Amniotic stem cell (primary cell): ENCODE measurements around the gene FUT3.
"Not testable (repeated sequence)": the region's sequence is repeated elsewhere in the genome, so short reads cannot be mapped to it uniquely, and the experiment has no call there.

Experiments used
- DNase-seq: peaks from one replicate; lab custom pipeline; 2025; lab: John Stamatoyannopoulos, UW

The FUT3 gene

GRCh38 chr19:5851302-5851701 lies at the start of gene FUT3:
Gene FUT3, minus strand, starts transcription at chr19:5851449.
- DNase-seq: no peak

DNA sequence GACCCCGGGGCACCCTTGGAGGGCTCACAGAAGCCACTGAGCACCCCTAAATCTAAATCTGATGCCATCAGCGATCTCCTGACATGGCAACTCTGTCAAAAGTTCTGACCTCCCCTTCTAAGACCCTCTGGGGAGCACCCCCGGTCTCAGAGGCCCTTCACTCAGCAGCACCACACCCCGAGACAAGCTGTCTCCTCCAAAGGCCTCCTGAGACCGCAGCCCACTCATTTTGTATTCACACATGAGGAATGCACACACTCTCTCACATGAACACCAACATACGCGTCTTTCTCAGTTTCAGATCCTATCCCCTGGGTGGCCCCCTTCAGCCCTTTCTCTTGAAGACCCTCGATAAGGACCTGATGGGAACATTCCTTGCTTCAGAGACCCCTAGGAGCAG lies 49.7 kb upstream of the FUT3 start:
- no peak for DNase-seq

DNA sequence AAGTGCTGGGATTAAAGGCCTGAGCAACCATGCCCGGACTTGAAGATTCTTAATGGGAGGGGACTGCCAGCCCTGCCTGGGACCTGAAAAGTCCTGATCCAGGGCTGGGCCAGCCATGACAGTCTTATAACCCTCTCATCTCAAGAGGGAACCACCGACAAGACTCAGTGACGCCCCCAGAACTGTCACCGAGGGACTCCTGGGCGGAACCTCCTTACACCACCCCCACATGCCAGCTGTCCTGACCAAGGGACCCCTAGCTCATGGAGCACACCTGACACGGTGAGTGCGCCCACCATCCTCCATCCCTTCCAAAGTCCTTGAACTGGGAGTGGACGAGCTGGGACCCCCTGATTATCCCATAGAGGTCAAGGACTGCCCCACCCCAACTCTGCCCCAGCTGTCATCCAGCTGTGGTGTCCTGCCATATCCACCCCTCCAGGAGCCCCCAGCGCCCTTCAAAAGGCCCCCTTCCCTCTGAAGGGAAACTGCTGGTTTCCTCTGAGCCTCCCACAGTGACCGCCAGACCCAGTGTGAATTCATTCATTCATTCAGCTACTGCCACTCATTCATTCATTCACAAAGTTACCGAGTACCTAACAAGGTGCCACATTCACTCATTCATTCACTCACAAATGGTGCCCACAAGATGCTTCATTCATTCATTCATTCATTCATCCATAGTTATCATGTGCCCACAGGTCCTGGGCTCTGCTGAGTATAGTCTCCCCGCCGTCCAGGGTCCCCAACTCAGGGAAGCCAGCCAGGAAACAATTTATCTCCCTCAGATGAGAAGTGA lies 48.7 kb upstream of the FUT3 start:
- no peak for DNase-seq

DNA sequence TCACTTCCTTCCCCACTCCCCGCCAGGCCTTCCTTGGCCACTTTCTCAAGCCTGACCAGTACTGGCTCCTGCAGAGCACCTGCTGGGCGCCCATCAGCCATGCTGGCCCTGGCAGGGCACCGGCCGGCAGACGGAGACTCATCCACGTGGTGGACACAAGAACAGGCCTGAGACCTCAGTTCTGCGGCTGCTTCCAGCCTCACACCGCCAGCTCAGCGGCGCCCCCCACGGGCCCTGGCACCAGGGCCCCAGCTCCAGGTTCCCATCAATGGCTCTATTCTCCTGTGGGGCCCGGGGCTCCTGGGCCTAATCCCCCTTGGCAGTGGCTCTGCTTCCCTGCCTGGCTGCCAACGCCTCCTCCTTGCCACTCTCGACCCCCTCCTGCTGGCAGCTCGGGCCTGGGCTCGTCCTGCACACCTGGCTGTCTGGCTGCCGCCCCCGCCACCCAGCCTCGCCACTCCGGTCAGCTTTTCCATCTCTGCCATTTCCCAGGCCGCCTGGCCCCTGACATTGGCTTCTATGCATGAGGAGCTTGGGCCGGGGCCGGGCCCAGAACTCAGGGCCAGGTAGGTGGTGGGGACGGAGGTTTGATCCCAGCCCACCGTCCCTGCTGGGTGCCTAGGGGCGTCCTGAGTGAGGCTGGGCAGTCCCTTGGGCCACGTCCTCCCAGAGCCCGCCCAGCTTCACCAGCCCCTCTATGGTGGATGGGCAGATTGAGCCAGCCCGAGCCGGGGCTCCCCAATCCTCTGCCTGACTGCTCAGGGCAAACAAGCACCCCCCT lies 46.1 kb upstream of the FUT3 start:
- DNase-seq: no peak

GRCh38 chr19:5896365-5897076 lies 45.3 kb upstream of the FUT3 start:
- no peak for DNase-seq

GRCh38 chr19:5895890-5896289 lies 44.6 kb upstream of the FUT3 start:
- DNase-seq: no peak

- no peak for DNase-seq
Observed at GRCh38 chr19:5895409-5895808, 44.2 kb upstream of the FUT3 start.

DNA sequence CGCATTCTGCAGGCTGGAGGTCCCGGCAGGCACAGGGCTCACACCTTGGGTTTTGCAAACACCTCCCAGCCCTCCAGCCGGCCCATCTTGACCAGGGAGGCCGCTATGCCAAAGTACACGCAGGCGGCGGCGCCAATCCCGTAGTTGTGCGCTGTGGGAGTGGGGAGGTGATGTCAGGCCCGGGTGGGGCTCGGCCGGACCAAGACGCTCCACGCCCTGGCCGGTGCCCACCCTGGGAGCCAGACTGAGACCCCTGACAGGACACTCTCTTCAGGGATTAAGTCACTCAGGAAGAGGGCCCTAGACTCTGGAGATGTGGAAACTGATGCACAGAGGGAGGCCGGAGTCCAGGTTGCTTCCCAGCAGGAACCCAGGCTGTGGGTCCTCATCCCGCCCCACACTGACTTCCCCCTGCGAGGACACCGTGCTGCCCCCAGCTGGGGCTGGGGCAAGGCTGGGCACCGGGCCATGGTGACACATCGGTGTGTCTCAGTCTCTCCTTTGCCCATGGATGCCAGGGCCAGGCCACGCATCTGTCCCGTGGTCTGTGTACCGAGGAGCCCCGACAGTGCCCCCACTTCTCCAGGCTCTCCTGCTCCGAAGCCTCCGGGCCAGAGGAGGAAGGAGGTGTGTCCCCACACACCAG lies 43.6 kb upstream of the FUT3 start:
- no peak for DNase-seq

DNA sequence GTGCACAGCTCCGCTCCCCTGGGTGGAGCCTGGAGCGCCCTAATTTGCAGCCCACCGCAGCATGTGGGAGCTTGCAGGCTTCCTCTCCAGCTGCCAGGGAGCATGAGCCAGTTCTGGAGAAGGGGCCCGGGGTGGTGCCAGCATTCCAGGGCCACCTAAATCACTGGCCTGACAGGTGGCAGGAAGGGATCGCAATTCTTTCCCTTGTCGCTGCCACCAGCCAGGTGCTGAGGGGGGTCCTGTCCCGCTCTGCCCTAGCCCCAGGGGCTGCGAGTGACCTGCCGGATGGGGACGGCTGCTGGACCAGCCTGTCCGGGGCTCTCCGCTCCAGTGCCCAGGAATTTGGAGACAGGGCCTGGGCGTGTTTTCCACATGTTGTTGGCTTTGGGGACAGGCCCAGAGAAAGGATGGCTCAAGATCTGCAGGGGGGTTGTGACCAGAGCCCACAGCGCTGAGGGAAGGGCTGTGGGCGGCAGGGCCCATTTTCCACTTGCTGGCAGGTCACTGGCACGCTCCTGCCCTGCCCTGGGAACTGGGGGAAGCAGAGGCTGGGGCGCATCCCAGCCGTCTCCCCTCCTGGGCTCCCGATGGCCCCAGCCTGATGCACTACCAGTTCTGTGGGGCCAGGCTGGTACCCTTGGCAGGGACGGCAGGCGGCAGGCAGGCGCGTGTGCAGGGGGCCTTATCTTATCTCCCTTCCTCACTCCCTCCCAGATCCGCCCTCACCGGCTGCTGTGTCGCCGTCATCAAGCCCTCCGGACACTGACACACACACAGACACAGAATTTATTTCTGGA lies 42.9 kb upstream of the FUT3 start:
- DNase-seq: no peak

- no peak for DNase-seq
Observed at GRCh38 chr19:5893296-5893903, 42.2 kb upstream of the FUT3 start.

DNA sequence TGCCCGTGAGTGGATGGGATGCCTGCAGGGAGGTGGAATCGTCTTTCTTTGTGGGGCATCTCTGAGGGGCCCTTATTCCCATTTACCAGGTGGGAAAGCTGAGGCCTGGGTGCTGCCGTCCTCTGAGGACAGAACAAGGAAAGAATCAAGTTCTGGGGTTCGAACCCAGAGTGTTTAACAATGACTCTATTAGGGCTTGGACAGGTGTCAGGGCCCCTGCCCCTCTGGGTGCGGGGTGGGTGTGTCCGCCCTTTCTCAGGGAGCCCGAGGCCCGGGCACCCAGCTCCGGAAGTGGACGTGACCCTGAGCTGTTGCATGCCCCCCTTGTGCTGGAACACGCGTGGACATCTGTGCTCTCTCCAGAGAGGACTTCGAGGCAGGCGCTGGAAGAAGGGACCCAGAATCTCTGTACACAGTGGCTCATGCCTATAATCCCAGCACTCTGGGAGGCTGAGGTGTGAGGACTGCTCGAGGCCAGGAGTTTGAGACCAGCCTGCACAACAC lies 41.6 kb upstream of the FUT3 start:
- no peak for DNase-seq

DNA sequence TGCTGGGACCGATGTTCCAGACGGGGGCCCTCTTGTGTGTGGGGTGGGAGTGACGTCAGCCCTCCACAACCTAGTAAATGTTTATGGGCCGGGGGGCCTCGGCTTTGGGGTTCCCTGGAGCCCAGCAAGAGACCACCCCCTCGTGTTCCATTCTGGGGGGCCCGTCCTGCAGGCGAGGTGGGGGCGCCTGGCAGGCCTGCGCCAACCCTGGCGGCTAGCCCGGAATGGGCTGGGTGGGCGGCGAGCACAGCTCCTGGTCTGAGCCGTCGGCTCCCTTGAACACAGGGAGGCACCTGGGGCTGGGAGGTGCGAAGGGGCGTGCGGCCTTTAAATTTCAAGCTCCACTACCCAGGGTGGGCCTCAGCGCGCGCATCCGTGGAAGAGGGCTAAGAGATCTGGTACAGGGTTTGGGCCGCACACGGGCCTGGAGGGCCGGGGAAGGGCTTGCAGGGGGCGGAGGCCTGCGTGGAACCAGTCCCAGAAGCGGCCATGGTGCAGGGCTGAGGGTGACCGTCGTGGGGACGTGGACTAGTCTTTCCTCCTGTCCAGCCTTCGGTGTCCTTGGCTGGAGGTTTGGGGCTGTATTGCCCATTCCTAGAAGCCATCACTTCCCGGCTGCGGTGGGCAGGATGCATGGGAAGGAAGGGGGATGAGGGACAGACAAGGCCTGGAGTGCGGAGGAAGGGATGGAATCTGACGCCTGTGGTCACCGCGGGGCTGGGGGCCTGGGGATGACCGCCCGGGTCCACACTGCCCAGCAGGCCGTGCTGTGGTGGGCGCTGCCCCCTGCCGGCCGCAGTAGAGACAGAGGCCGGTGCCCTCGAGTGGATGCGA lies 40.9 kb upstream of the FUT3 start:
- DNase-seq: no peak

DNA sequence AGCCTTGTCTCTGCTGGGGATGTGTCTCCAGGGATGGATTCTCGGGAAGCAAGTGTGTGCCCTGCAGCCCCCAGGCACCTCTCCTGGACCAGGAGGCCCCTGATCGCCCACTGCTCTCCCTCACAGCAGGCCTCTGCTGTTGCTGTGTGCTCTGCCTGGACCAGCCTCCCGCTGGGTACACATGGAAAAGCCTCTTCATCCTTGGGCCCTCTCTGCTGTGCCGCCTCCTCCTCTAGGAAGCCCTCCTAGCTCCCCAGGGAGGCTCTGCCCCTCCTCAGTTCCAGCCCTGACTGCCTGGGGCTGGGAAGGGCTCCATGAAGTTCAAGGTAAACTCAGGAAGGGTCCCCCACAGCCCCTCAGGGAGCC lies 40.3 kb upstream of the FUT3 start:
- no peak for DNase-seq

- DNase-seq: no peak
Observed at GRCh38 chr19:5890099-5890498, 38.9 kb upstream of the FUT3 start.

- DNase-seq: no peak
Observed at GRCh38 chr19:5889288-5889971, 38.2 kb upstream of the FUT3 start.

- DNase-seq: not testable (repeated sequence)
Observed at GRCh38 chr19:5884065-5884811, 33.0 kb upstream of the FUT3 start.

DNA sequence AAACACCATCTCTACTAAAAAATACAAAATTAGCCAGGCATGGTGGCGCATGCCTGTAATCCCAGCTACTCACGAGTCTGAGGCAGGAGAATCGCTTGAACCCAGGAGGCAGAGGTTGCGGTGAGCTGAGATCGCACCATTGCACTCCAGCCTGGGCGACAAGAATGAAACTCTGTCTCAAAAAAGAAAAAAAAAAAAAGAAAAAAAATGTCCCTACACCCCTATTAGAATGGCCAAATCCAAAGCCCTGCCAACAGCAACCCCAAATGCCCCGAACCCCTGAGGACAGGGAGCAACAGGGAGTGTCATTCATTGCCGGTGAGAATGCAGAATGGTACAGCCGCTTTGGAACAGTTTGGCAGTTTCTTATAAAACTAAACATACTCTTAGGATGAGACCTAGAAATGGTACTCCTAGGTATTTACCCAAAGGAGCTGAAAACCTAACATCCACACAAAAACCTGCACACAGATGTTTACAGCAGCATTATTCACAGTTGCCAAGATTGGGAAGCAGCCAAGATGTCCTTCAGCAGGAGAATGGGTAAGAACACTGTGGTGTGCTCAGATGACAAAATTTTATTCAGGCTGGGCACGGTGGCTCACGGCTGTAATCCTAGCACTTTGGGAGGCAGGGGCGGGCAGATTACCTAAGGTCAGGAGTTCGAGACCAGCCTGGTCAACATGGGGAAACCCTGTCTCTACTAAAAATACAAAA lies 32.1 kb upstream of the FUT3 start:
- DNase-seq: not testable (repeated sequence)

DNA sequence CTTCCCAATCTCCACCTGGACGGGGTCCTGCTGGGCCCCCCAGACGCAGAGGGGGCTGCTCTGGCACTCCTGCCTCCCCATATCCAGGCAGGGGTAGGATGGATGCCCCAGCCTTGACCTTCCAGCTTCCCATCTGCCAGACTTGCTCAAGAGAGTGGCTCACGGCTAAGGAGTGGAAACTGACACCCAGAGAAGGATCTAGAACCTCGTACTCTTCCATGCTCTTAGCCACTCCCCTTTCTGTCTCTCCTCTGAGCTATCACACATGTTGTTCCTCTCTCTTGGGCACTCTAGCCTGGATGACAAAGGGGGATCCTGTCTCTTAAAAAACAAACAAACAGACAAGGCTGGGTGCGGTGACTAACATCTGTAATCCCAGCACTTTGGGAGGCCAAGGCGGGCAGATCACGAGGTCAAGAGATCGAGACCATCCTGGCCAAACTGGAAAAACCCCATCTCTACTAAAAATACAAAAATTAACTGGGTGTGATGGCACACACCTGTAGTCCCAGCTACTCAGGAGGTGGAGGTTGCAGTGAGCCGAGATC lies 31.2 kb upstream of the FUT3 start:
- no peak for DNase-seq
